ENCODE measurements around the gene EHD1. TPM values are rescaled to one million over a fixed set of nuclear protein-coding genes. Genes with fewer than 3 reads are reported as not detected.

Gene EHD1
- total and polyA plus RNA-seq, 9 of the 15 experiments (the other 6 are each of a cell fraction or from before 2014, with no cell fraction given), result 0.46 to 65.0 (median 16.4) TPM

- TF ChIP-seq POLR3A (IDR thresholded peaks at IDR 0.05; ENCODE audit: borderline replicate concordance, extremely low read depth, insufficient read depth, insufficient read length) (no peak), ZKSCAN3 (CRISPR knock-in tag; IDR thresholded peaks at IDR 0.05) (no peak), NELFE (IDR thresholded peaks at IDR 0.05; ENCODE audit: insufficient read depth, insufficient read length) (no peak), MLX (CRISPR knock-in tag; conservative IDR thresholded peaks at IDR 0.05) (no peak), ZNF76 (CRISPR knock-in tag; IDR thresholded peaks at IDR 0.05; ENCODE audit: borderline replicate concordance) (0 out of 2 replicates have a peak, but pooled peaks have one; percentile 30), E2F6 (IDR thresholded peaks at IDR 0.05; ENCODE audit: borderline replicate concordance in 1 of 2, extremely low read depth in 1 of 2, insufficient read depth in 1 of 2, insufficient read length in 1 of 2, low read depth in 1 of 2, low read length in 1 of 2, poor library complexity in 1 of 2, severe bottlenecking in 1 of 2) (peak; percentile 27), CBX3 (IDR thresholded peaks at IDR 0.05; ENCODE audit: borderline replicate concordance in 1 of 2, low read length in 2 of 2) (no peak), STAG1 (CRISPR knock-in tag; IDR thresholded peaks at IDR 0.05; ENCODE audit: borderline replicate concordance) (no peak), CHD1 (IDR thresholded peaks at IDR 0.05; ENCODE audit: low read length) (peak; percentile 98), JUND (IDR thresholded peaks at IDR 0.05; ENCODE audit: borderline replicate concordance, low read depth, low read length) (peak; percentile 55; the same call in 1 of the 2 replicates), JUND (tag; IDR thresholded peaks at IDR 0.05; ENCODE audit: borderline replicate concordance, low read depth, low read length) (0 out of 3 replicates have a peak, but pooled peaks have one; percentile 1), RNF2 (IDR thresholded peaks at IDR 0.05) (peak; percentile 19; the same call in 1 of the 2 replicates), POLR2AphosphoS5 (IDR thresholded peaks at IDR 0.05; ENCODE audit: control insufficient read depth, insufficient read depth, low read depth, low read length) (peak; percentile 74), MYC (IDR thresholded peaks at IDR 0.05; ENCODE audit: low read depth, low read length) (peak; percentile 36; the same call in 1 of the 2 replicates), MYC (CRISPR knock-in tag; IDR thresholded peaks at IDR 0.05; ENCODE audit: borderline replicate concordance, low read depth) (no peak), COPS2 (conservative IDR thresholded peaks at IDR 0.05) (no peak), IRF2 (CRISPR knock-in tag; IDR thresholded peaks at IDR 0.05) (no peak), XRCC3 (IDR thresholded peaks at IDR 0.05) (no peak), BRCA1 (IDR thresholded peaks at IDR 0.05) (no peak), BRCA1 (CRISPR knock-in tag; IDR thresholded peaks at IDR 0.05) (peak; percentile 74; the same call in 1 of the 2 replicates), CC2D1A (IDR thresholded peaks at IDR 0.05) (no peak), FOXK1 (CRISPR knock-in tag; IDR thresholded peaks at IDR 0.05; ENCODE audit: borderline replicate concordance) (peak; percentile 75; the same call in 1 of the 2 replicates), ZNF282 (CRISPR knock-in tag; IDR thresholded peaks at IDR 0.05) (no peak), ZNF316 (IDR thresholded peaks at IDR 0.05) (no peak), ZNF133 (CRISPR knock-in tag; IDR thresholded peaks at IDR 0.05) (no peak), FOXJ3 (CRISPR knock-in tag; IDR thresholded peaks at IDR 0.05) (no peak), ELF1 (tag; IDR thresholded peaks at IDR 0.05) (no peak), SRSF1 (IDR thresholded peaks at IDR 0.05; ENCODE audit: low read depth, low read length) (no peak)
Observed at GRCh38 chr11:64916775-64917662, 38.6 kb upstream of the EHD1 start, which contains the start of gene ATG2A (continued).

Data from K562 (cell line).